Loucy (cell line): Measurements from ENCODE around the gene LRRC30.

Experiments
- EZH2phosphoT487 ChIP-seq: fragments of 200-600 bp; IDR thresholded peaks from 2 replicates; pipeline ENCODE4 v1.6.1; 2018; ENCODE audit warnings: antibody characterized with exemption, mild to moderate bottlenecking, moderate library complexity, borderline replicate concordance
- TF ChIP-seq, protein P1 (sequence below): fragments of 200-600 bp; sonication (generic); conservative IDR thresholded peaks from 2 replicates; pipeline ENCODE4 v1.5.1; 2014; ENCODE audit warnings: mild to moderate bottlenecking, antibody characterized with exemption, low read length

DNA sequence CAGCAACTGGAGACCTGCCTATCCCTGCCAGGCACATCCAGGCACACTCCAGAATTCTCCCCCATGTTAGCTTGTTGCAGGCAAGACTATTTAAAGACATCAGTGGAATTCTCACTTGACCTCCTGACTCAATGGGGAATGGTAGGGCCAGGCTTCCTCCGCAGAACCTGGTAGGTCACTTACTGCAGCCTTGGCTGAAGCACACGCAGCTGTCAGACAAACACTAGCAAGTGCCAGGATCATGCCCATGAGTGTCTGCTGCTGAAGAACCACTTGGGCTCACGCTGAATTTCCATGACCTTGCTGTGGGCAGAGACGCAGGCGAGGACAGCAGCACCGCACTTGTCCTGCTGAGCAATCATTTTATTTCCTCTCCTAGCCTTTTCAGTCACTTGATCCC is 3.2 kb downstream of the LRRC30 start:
- TF ChIP-seq, protein P1, sequence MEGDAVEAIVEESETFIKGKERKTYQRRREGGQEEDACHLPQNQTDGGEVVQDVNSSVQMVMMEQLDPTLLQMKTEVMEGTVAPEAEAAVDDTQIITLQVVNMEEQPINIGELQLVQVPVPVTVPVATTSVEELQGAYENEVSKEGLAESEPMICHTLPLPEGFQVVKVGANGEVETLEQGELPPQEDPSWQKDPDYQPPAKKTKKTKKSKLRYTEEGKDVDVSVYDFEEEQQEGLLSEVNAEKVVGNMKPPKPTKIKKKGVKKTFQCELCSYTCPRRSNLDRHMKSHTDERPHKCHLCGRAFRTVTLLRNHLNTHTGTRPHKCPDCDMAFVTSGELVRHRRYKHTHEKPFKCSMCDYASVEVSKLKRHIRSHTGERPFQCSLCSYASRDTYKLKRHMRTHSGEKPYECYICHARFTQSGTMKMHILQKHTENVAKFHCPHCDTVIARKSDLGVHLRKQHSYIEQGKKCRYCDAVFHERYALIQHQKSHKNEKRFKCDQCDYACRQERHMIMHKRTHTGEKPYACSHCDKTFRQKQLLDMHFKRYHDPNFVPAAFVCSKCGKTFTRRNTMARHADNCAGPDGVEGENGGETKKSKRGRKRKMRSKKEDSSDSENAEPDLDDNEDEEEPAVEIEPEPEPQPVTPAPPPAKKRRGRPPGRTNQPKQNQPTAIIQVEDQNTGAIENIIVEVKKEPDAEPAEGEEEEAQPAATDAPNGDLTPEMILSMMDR: no peak
- no peak for TF ChIP-seq EZH2phosphoT487
